COLO668 (cell line): ENCODE results near the gene BCHE.
A peak's percentile ranks its signal among the peaks of the same experiment; 100 is the strongest.

ENCODE experiments used
- DNase-seq: peaks from one replicate; lab custom pipeline; 2025; ENCODE audit not compliant: unreplicated experiment; lab: John Stamatoyannopoulos, UW

BCHE gene

DNA sequence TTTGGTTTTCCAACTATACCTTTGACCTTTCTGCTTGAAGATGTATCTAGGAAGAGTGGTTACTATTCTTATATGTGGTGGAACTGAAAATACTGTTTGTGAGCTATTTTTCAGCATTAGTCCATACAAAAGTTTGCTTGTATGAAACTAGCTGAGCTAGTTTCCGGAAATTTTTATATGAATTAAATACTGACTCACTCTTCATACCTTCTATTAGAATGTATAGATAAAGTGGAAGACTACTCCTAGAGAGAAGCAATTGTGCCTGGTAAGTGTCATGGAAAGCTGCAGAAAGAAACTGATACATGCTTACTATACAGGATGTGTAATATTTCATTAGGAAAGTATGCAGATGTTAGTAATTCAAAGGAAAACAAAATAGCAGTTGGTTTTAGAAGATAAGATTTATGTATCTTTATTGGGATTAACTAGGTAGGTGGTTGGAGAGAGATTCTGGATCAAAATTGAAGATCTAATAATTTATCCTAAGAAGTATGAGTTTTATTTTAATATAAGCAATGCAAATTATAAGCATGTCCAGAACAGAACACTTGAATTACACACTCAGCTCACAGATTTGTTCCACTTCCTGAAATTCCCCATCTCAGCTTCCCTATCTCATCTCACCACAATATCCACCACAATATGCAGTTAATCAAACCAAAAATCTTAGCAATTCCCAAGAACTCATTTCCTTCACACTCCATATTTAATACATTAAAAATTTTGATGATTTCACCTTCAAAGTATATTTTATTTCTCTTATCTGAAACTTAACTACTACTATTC is 82.8 kb downstream of the BCHE start:
- DNase-seq, result no peak

DNA sequence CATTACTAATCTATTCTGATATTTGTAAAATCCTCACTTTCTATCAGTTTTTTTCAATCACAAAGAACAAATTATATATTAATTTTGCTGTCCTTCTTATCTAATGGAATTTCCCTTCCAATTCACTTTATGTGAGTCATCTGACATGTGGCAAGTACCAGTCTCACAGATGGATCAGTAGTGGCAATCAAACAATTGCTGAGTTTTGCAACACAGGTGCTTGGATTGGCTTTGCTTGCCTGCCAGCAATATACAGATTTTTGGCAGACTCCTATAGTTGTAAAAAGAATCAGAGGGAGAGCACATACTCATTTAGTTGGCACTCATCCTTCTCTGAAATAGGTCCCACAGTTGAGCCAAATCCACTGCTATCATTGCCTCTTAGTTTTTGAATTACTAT is 83.7 kb downstream of the BCHE start:
- DNase-seq, result no peak

DNA sequence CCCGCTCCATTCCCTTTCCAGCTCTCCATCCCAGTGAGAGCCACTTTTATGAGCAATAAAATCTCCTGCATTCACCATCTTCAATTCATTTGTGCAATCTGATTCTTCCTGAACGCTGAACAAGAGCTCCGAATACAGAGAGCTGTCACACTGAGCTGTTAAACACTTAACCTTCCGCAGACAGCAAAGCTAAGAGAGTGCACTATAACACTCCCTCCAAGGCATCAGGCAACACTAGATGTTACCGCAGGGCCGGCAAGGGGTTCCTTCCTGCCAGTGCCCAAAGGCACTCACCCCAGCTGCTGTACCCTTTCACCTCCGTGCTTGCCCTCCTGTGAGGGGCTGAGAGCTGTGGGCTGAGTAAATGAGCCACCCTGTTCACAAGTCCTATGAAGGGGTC is 85.6 kb downstream of the BCHE start:
- no peak for DNase-seq

DNA sequence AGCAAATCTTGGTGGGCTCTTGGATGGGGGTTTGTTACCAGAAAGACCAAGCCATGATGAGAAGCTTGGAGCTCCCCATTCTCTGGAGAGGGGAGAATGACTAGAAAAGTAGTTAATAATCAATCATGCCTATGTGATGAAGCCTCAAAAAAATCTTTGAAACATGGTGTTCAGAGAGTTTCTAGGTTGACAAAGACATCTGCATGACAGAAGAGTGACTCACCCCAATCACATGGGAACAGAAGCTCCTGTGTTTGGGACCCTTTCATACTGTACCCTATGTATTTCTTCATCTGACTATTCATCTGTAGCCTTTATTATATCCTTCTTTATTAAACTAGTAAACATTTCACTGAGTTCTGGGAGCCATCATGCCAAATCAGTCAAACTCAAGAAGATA is 87.4 kb downstream of the BCHE start:
- DNase-seq, result no peak

DNA sequence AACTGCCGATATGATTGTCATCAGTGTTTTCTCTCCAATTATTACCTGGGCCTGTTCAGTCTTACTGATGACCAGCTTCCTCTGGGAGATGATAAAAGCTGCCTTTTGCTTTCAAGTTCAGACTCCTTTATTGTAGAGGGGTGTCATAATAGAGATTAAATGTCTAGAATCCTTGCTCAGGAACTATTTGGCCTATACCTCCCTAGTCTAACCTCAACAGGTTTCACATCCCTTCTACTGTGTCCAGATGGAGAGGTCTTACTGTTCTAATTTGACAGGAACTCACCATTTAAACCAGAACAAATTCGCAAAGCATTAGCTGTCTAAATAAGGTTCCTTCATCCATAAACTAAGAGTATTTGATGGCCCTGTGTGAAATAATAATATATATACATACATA is 88.0 kb downstream of the BCHE start:
- no peak for DNase-seq

- DNase-seq, result no peak
Observed at GRCh38 chr3:165748094-165748493, 89.1 kb downstream of the BCHE start.

DNA sequence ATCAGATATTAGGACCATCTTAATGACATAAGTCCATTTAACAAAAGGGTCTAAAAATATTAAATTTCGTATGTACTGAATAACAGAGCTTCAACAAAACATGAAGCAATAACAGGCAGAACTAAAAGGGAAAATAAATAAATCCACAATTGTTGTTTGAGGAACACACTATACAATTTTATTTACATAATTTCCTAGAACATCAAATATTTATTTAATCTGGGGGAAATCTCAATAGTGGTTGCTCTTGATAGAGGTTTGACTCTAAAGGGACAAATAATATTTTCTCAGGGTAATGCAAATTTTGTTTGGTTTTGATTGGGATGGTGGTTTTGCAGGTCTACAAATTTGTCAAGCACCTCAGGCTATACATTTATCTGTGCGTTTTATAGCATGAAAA is 90.3 kb downstream of the BCHE start:
- DNase-seq, result no peak

DNA sequence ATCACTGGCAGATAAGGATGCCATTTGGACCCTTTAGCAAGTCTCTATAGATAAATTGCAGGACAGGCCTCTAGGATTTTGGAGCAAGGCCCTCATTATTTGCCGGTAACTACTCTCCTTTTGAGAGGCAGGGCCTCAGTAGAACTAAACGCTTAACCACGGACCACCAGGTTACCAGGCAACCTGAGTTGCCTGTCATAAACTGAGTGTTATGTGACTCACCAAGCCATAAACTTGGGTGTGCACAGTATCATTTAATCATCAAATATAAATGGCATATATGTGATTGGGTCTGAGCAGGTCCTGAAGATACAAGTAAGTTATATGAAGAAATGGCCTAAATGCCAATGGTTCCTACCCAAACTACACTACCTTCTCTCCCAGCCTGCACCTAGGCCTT is 93.2 kb downstream of the BCHE start:
- DNase-seq, result no peak

GRCh38 chr3:165742351-165742750 is 94.9 kb downstream of the BCHE start:
- peak; percentile 1 for DNase-seq

- DNase-seq, result no peak
Observed at GRCh38 chr3:165729756-165730155, 107.5 kb downstream of the BCHE start.

DNA sequence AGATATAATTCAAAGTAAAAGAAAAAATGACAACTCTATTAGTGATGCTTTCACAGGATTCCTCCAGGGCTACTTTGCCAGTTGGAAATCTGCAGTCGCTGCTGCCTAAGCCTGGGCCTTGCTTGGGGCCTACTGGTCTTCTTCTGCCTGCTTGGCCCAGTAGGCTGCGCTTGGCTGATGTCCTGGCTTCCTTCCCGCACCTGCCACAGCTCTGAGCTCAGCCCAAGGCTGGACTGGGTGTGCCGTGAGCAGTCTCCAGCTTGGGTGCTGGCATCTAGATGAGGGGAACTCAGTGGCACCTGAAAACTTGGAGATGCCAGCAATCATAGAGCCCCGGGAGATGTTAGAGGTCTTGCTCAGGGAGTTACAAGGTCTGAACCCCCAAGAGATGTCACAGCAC is 108.3 kb downstream of the BCHE start:
- no peak for DNase-seq

- DNase-seq, result no peak
Observed at GRCh38 chr3:165725296-165725695, 111.9 kb downstream of the BCHE start.
